ENCODE measurements around the gene N4BP3. TPM values are rescaled to one million over a fixed set of nuclear protein-coding genes. Genes with fewer than 3 reads are reported as not detected.

N4BP3 gene
- total RNA-seq, 2 donors from 2014 or later = 0.24 to 0.85 TPM

- no peak for DNase-seq (ENCODE audit: low spot score)
- peaks cover 0 to 26% of the 10 kb centered on the region in 2 donors for H3K4me1 ChIP-seq
- no peaks in the 10 kb centered on the region for H3K27me3 ChIP-seq
- H3K9me3 ChIP-seq = no peaks in the 10 kb centered on the region
- no peak overlapping the region for H3K27ac ChIP-seq
- H3K4me3 ChIP-seq = no peak overlapping the region
- peaks cover 66% of the 10 kb centered on the region for H3K36me3 ChIP-seq
- no peak for TF ChIP-seq CTCF (IDR thresholded peaks at IDR 0.05)
These were observed 36.0 kb downstream of the N4BP3 start for GRCh38 chr5:178149199-178149932.

GRCh38 chr5:178150977-178151734, 37.8 kb downstream of the N4BP3 start:
- H3K27me3 ChIP-seq = no peaks in the 10 kb centered on the region
- no peak overlapping the region for H3K4me3 ChIP-seq
- H3K9me3 ChIP-seq = no peaks in the 10 kb centered on the region
- H3K36me3 ChIP-seq = peaks cover 51% of the 10 kb centered on the region
- TF ChIP-seq CTCF (IDR thresholded peaks at IDR 0.05) = no peak
- no peak for DNase-seq (ENCODE audit: low spot score)
- peaks cover 0 to 28% of the 10 kb centered on the region in 2 donors for H3K4me1 ChIP-seq
- H3K27ac ChIP-seq = no peak overlapping the region

- Histone ChIP-seq H3K9me3 (no peaks in the 10 kb centered on the region), H3K36me3 (peaks cover 36% of the 10 kb centered on the region), H3K4me3 (peak overlapping the region; percentile 73 to 77), H3K27me3 (no peaks in the 10 kb centered on the region), H3K4me1 (peaks cover 0 to 28% of the 10 kb centered on the region in 2 donors), H3K27ac (peak overlapping the region in 1 of 2 donors; percentile 46)
- no peak for TF ChIP-seq CTCF (IDR thresholded peaks at IDR 0.05)
- DNase-seq (ENCODE audit: low spot score) = no peak
These were observed 39.4 kb downstream of the N4BP3 start for GRCh38 chr5:178152491-178153444.

GRCh38 chr5:178153530-178154340, 40.4 kb downstream of the N4BP3 start, which contains the start of gene NHP2:
NHP2 (minus strand) TSS chr5:178153885; CDS start chr5:178153817, 68 bp downstream.
- Histone ChIP-seq H3K9me3 (no peaks in the 10 kb centered on the region), H3K36me3 (peaks cover 26% of the 10 kb centered on the region), H3K27me3 (no peaks in the 10 kb centered on the region), H3K27ac (peak within 1 kb of the TSS; percentile 46 to 71), H3K4me3 (peak within 1 kb of the TSS; percentile 73 to 77), H3K4me1 (peaks cover 0 to 28% of the 10 kb centered on the region in 2 donors)
- DNase-seq (ENCODE audit: low spot score) = peak; percentile 99
- TF ChIP-seq CTCF (IDR thresholded peaks at IDR 0.05) = no peak

- no peak for DNase-seq (ENCODE audit: low spot score)
- Histone ChIP-seq H3K9me3 (no peaks in the 10 kb centered on the region), H3K36me3 (peaks cover 13% of the 10 kb centered on the region), H3K27ac (no peak overlapping the region), H3K27me3 (no peaks in the 10 kb centered on the region), H3K4me1 (peaks cover 0 to 28% of the 10 kb centered on the region in 2 donors), H3K4me3 (no peak overlapping the region)
- no peak for TF ChIP-seq CTCF (IDR thresholded peaks at IDR 0.05)
These were observed 41.7 kb downstream of the N4BP3 start for GRCh38 chr5:178155065-178155464.

Data from right atrium auricular region (tissue), 2 donors.